ENCODE data around the gene KIAA0825.

GRCh38 chr5:94366811-94367210 lies 251.6 kb downstream of the KIAA0825 start:
- TF ChIP-seq ZNF274 (IDR thresholded peaks at IDR 0.05; ENCODE audit: low read depth, low read length) (no peak), YY1 (IDR thresholded peaks at IDR 0.05; ENCODE audit: insufficient read depth, insufficient read length) (no peak)
